Measurements from ENCODE around the gene ANAPC16. TPM values are rescaled to one million over a fixed set of nuclear protein-coding genes. Genes with fewer than 3 reads are reported as not detected.
"Not testable (repeated sequence)": the region's sequence is repeated elsewhere in the genome, so short reads cannot be mapped to it uniquely, and the experiment has no call there.

Gene ANAPC16
- total RNA-seq, 1 experiment from 2014 or later: 44.2 TPM

GRCh38 chr10:72242675-72243074 is 26.9 kb downstream of the ANAPC16 start:
- peak; percentile 34 for DNase-seq (ENCODE audit: low read depth)

GRCh38 chr10:72243822-72244437 is 28.1 kb downstream of the ANAPC16 start:
- DNase-seq (ENCODE audit: low read depth): peak; percentile 21

- no peak for DNase-seq (ENCODE audit: low read depth)
These were observed 28.8 kb downstream of the ANAPC16 start for GRCh38 chr10:72244573-72245038.

GRCh38 chr10:72245949-72246525 is 30.2 kb downstream of the ANAPC16 start:
- no peak for DNase-seq (ENCODE audit: low read depth)

GRCh38 chr10:72248468-72249151 is 32.8 kb downstream of the ANAPC16 start:
- DNase-seq (ENCODE audit: low read depth): peak; percentile 24

GRCh38 chr10:72249176-72249862 is 33.5 kb downstream of the ANAPC16 start:
- not testable (repeated sequence) for DNase-seq (ENCODE audit: low read depth)

- no peak for DNase-seq (ENCODE audit: low read depth)
These were observed 34.9 kb downstream of the ANAPC16 start for GRCh38 chr10:72250666-72251065.

- DNase-seq (ENCODE audit: low read depth): no peak
These were observed 35.8 kb downstream of the ANAPC16 start for GRCh38 chr10:72251635-72252034.

- DNase-seq (ENCODE audit: low read depth): no peak
These were observed 37.2 kb downstream of the ANAPC16 start for GRCh38 chr10:72252972-72253371.

GRCh38 chr10:72253578-72253977 is 37.8 kb downstream of the ANAPC16 start:
- DNase-seq (ENCODE audit: low read depth): no peak

GRCh38 chr10:72254813-72255568 is 39.2 kb downstream of the ANAPC16 start:
- DNase-seq (ENCODE audit: low read depth): no peak

GRCh38 chr10:72255977-72256729 is 40.3 kb downstream of the ANAPC16 start:
- no peak for DNase-seq (ENCODE audit: low read depth)

GRCh38 chr10:72257051-72257892 is 41.5 kb downstream of the ANAPC16 start:
- DNase-seq (ENCODE audit: low read depth): no peak

GRCh38 chr10:72258617-72259016 is 42.8 kb downstream of the ANAPC16 start:
- no peak for DNase-seq (ENCODE audit: low read depth)

- no peak for DNase-seq (ENCODE audit: low read depth)
These were observed 43.9 kb downstream of the ANAPC16 start for GRCh38 chr10:72259491-72260238.

- DNase-seq (ENCODE audit: low read depth): peak; percentile 48
These were observed 44.6 kb downstream of the ANAPC16 start for GRCh38 chr10:72260239-72260975.

- no peak for DNase-seq (ENCODE audit: low read depth)
These were observed 45.4 kb downstream of the ANAPC16 start for GRCh38 chr10:72260976-72261783.
